HG02571 (cell line): ENCODE results near the gene FAM43A.
A peak's percentile ranks its signal among the peaks of the same experiment; 100 is the strongest.

ENCODE experiments used
- ATAC-seq: cut with Tn5 transposase; IDR thresholded peaks from one replicate; pipeline ENCODE4 v1.9.1; 2021; ENCODE audit warnings: mild to moderate bottlenecking, moderate library complexity; ENCODE audit not compliant: unreplicated experiment

Gene FAM43A

DNA sequence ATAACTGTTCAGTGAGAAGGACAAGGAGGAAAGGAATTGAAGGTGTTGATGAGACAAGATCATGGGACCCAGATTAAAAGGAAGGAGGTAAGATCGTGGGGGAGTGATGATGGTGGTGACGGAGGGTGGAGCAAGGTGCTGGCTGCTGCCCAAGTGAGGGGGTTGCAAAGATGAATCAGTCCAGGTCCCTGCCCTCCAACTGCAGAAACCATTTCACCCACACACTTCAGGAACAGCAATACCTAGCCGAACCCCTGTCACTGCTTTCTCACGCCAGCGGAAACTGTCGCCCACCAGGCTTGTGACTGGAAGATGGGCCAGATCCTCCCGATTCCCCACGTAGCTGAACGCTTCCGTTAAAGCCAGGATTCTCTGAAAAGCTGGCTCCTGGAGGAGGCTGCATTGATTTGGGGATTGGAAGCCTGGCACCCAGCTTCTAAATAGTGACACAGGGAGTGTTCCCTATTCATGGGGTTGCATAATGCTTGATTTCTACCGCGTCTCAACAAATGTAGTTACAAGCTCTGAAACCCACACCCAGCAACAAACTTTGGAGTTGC, 10.5 kb upstream of the FAM43A start:
- no peak for ATAC-seq

GRCh38 chr3:194675680-194676079, 10.0 kb upstream of the FAM43A start:
- ATAC-seq = no peak

DNA sequence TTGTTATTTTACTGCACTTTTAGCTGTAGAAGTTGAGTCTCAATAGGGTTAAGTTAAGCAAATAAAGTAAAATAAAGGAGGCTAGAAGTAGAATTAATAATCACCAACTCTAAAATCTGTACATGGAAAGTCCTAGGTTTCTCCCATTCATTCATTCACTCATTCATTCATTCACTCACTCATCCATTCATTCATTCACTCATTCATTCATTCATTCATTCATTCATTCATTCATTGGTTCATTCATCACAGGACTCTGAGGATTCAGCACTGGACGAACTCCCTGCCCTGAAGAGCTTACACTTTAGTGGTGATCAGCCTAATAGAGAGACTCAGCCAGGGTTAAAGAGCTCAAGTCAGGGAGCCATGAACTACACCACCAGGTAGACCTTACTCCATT, 9.2 kb upstream of the FAM43A start:
- no peak for ATAC-seq

DNA sequence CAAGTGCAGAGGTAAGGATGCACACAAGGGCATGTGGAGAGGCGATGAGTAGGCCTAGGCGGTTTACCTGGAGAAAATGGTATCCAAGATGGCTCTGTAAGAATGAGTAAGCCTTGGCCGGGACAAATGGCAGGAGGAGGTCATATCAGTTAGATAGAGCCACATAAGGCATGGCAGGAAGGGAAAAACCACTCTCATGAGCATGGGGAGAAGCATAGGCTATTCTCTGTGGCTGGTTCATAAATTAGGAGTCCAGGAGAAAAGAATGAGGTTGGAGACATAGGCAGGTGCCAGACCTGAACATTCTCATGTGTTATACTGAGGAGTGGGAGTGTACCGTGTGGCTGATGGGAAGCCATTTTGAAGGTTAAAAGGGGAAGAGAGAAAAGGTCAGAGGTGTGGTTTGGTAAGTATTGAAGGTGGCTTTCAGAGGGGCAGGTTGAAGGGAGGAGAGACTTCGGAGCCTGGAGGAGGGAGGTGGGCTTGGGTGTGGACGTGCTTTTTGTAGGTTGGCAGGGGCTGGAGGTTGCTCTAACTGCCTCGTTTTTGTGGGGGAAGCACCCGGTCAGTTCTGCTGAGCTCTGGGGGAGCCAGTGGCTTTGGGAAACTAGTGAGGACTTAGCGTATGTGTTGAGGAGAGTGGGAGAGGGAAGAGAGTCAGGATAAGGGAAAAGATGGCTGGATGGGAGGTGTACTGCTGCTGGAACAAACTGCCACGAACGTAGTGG, 4.6 kb upstream of the FAM43A start:
- ATAC-seq = no peak

- no peak for ATAC-seq
Observed at GRCh38 chr3:194682189-194682693, 3.4 kb upstream of the FAM43A start.

DNA sequence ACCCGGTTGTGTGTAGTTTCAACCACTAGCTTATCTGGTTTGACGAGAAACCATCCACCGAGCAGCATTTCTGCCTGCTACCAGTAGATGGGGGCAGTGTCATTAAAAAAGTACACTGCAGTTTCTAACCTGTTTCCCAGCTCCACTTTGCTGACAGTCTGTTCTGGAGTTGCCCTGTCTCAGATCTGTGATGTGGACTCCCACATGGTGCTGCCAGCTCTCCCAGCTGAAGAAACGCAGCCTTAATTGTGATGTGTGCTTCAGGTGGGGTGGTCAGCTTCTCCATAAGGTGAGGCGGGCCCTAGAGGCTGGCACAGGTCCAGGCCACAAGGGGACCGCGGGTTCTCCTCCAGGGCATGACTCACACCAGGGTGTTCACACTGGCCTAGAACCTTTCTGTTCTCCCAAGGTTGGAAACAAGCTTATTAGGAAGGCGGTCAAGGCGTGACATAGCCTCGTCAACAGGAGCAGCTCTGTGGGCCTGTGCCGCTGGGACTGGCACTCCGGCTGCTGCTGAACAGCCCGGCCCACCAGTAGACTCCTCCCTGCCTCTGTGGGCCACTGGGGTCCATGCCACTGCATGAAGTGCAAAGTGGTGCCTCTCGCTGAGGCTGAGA, 2.9 kb upstream of the FAM43A start:
- peak; percentile 47 for ATAC-seq

DNA sequence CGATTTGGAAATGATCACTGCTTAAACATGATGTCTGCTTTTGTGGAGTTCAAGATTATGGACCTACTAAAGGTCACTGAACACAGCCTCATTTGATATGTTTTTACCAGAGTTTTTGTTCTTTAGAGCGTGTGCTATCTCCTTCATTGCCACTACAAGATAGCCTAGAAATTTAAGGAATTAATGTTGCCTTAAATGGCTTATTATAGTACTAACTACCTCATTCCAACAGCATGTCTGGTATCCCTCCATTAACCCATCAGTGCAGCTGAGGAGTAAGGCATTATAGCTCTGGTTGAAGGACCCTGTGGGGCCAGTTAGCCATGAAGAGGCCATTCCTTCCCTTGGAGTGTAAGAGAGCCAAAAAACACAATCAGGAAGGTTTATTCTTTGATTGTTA, 2.3 kb upstream of the FAM43A start:
- no peak for ATAC-seq

GRCh38 chr3:194685065-194685717, 492 bp upstream of the FAM43A start:
- no peak for ATAC-seq

DNA sequence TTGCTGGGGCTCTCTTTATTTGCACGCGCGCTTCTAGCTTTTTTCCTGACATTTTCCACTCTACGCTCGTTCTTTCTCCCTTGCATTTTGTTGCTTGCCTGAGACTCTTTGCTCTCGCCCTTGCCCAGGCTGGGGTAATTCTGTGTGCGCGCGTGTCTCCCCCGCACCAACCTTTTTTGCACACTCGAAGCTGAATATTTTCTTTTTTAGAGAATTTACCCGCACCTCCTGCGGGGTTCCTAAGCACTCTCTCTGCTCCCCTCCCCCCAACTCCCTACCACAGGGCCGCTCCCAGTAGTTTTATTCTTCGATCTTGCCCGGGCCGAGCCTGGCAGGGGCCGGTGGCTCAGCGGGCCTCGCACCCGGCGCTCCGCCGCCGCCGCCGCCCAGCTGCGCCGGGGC, 732 bp downstream of the FAM43A start:
- ATAC-seq = no peak

DNA sequence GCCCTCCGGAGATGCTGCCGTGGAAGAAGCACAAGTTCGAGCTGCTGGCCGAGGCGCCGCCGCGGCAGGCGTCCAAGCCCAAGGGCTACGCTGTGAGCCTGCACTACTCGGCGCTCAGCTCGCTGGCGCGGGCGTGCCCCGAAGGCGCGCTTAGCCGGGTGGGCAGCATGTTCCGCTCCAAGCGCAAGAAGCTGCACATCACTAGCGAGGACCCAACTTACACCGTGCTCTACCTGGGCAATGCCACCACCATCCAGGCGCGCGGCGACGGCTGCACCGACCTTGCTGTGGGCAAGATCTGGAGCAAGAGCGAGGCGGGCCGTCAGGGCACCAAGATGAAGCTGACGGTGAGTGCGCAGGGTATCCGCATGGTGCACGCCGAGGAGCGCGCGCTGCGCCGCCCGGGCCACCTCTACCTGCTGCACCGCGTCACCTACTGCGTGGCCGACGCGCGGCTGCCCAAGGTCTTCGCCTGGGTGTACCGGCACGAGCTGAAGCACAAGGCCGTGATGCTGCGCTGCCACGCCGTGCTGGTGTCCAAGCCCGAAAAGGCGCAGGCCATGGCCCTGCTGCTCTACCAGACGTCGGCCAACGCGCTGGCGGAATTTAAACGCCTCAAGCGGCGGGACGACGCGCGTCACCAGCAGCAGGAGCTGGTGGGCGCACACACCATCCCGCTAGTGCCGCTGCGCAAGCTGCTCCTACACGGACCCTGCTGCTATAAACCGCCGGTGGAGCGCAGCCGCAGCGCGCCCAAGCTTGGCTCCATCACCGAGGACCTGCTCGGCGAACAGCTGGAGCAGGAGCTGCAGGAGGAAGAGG, 1.3 kb downstream of the FAM43A start:
- no peak for ATAC-seq

DNA sequence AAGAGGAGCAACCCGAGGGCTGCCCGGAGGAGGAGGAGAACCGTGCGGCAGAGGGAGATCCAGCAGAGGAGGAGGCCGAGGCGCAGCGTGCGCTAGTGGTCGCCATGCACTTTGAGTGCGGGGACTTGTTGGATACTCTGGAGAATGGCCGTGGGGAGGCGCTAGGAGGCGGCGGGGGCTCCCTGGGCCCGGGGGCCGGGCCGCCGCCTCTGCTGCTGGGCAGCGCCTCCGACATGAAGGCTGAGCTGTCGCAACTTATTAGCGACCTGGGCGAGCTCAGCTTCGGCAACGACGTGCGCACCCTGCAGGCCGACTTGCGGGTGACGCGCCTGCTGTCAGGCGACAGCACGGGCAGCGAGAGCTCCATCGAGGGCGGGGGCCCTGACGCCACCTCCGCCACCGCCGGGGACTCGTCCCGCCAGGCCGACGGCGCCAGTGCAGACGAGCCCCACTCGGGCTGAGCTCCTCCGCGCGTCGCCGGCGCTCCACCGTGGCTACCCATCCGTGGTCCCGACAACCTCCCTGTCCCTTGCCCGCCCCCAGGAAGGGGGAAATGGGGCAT, 2.0 kb downstream of the FAM43A start:
- peak; percentile 41 for ATAC-seq

DNA sequence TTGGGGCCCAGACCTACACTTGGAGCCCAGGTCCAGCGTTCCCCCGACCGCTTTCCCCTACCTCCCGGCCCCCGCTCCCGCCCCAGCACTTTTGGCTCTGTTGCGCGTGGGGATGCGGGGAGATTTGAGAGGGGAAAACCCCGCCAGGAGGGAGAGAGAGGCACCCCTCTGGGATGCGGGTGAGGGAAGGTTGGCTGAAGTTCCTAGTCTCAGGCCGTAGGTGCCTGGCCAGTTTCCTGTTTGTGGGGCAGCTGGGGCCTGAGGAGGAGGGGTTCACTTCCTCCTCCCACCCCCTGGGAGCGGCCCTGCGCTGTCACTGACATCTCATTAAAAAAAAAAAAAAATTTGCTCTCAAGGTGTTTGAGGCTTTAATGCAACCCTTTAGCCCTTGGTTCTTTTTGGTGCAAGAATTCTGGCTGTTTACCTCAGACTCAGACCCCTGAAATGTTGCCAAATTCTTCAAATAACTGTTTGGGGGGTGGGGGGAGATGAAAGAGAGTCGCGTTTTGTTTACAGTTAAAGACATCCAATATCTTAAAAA, 2.6 kb downstream of the FAM43A start:
- peak; percentile 31 for ATAC-seq

DNA sequence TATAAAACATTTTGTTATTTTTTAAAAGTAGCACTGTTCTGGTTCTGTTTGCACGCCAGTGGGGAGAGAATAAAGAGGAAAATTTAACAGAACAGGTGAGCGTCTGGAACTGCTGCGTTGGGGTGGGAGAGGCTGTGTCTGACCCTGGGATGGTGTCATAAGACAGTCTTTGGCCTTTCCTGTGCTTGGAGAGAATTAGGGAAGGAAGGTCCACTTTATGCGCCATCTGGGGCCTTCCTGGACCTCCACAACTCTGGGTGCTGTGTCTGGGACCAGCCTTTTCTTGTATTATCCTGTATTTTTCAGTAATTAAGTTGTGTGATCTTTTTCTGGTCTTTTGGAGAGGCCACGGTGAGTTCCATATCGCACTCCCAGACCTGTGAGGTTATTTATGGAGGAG, 3.3 kb downstream of the FAM43A start:
- no peak for ATAC-seq

- ATAC-seq = no peak
Observed at GRCh38 chr3:194689493-194689944, 3.8 kb downstream of the FAM43A start.

DNA sequence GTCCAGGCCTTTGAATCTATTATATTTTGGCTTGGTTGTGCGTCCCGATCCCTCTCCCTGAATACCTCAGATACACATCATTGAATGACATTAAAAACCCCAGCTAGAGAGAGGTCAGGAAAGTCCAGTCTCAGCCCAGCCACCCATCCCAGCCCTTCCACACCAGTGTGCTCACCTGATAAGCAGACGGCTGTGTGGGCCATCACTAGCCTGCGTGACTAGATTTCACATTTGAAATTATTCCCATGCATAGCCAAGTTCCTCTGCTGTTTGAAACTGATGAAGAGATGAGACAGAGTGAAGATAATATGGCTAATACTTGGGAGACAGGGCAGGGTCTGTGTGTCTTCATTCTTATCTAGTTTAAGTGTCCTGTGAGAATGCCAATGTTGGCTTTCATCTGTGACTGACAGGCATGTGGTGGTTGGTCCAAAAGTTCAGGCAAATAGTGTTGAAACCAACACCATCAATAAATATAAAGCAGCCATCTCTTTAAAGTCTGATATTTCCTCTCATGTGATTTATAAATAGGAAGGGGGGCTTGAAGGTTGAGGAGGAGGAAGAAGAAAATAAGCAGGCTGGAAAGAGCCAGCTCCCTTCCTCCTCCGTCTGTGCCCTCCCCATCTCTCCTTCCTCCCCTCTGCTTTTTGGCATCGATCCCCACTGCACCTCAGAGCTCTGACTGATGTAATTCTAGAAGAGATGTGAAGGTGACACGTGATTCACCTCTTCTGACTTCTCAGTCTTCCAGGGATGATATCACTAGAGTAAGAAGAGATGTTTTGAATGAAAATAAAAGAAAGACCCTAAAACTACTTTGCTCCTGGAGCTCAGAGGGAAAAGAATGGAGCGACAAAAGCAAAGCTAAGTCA, 5.1 kb downstream of the FAM43A start:
- ATAC-seq = no peak

- peak; percentile 49 for ATAC-seq
Observed at GRCh38 chr3:194691481-194692283, 6.0 kb downstream of the FAM43A start.

DNA sequence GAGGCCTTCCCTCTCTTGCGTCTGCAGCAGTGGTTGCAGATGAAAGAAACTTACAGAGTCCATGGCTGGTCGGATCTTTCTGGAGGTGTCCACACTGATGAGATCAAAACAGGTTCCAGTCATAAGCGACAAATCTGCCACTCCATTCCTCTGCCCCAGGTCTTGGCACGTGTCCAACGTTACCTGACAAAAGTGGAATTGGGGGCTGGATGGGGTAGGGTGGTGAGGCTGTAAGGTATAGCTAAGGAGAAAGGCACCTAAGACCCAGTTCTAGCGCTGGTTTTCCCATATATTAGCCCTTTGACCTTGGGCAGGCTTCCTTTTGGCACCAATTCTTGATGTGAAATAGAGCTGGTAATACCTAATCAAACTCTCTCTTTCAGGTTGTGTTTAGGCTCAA, 11.0 kb downstream of the FAM43A start:
- ATAC-seq = no peak

DNA sequence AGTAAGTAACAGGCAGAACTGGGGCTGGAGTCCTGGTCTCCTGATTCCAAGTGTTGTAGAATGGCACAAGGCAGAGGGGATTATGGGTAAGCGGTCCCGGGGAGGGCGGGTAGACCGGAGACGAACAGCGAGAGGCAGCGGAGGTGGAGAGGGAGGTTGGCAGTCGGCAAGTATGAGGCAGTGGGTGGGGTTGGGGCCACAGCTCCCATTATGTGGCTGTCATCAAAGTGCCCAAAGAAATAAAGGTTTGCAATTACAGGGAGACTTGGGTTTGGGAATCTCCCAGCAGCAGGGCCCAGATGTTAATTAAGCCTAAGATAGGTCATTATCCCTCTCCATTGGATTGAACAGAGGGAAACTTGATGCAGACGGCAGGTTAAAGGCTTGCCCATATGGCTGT, 16.9 kb downstream of the FAM43A start:
- ATAC-seq = no peak
